ENCODE data around the gene TIGD1.

TIGD1 gene

DNA sequence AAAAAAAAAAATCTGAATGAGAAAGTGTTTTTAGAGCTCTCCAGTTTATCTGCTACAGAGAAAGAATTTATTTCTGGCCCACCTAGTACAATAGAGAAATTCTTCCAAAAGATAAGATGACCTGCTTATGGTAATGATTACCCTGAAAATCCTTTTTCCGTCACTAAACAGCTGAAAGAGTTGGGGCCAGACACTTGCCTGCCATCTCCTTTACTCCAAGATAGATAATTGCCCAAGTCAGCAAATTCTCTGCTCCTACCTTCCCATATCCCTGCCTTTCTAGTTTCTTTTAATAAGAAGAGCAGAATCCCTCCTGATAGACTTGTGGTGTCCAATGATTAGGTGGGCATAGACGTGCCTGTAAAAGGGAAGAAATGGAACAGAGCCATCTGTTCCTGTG is 28.3 kb upstream of the TIGD1 start:
- H2AFZ ChIP-seq (ENCODE audit: low read length) = no peak overlapping the region
- no peak overlapping the region for H3K9ac ChIP-seq (ENCODE audit: low read length)
- no peaks in the 10 kb centered on the region for H3K27me3 ChIP-seq (replicated peaks; ENCODE audit: insufficient read depth, low read length)
- no peak overlapping the region for H3K4me2 ChIP-seq (ENCODE audit: low read depth, low read length)
- H3K36me3 ChIP-seq (replicated peaks; ENCODE audit: insufficient read depth, low read length) = no peaks in the 10 kb centered on the region
- H3K4me3 ChIP-seq (ENCODE audit: low read length) = no peak overlapping the region
- H3K4me1 ChIP-seq (ENCODE audit: low read length) = peaks cover 32% of the 10 kb centered on the region
- H3F3A ChIP-seq (ENCODE audit: insufficient read depth, low read length) = peaks cover 5% of the 10 kb centered on the region; the same call in 1 of the 2 replicates
- H3K9me2 ChIP-seq (replicated peaks; ENCODE audit: insufficient read depth, low read length) = no peaks in the 10 kb centered on the region
- DNase-seq = no peak
- H3K27ac ChIP-seq (ENCODE audit: low read length) = no peak overlapping the region
- no peaks in the 10 kb centered on the region for H3K9me3 ChIP-seq (replicated peaks; ENCODE audit: insufficient read depth, low read length)
- no peaks in the 10 kb centered on the region for H3K79me2 ChIP-seq (ENCODE audit: low read length)
- no peaks in the 10 kb centered on the region for H4K20me1 ChIP-seq (ENCODE audit: insufficient read depth, low read length)
- no peak for TF ChIP-seq EZH2phosphoT487 (IDR thresholded peaks at IDR 0.05; ENCODE audit: low read length)
- no peak for TF ChIP-seq EZH2 (optimal IDR thresholded peaks at IDR 0.05; ENCODE audit: low read depth, low read length)
- TF ChIP-seq, protein P1, sequence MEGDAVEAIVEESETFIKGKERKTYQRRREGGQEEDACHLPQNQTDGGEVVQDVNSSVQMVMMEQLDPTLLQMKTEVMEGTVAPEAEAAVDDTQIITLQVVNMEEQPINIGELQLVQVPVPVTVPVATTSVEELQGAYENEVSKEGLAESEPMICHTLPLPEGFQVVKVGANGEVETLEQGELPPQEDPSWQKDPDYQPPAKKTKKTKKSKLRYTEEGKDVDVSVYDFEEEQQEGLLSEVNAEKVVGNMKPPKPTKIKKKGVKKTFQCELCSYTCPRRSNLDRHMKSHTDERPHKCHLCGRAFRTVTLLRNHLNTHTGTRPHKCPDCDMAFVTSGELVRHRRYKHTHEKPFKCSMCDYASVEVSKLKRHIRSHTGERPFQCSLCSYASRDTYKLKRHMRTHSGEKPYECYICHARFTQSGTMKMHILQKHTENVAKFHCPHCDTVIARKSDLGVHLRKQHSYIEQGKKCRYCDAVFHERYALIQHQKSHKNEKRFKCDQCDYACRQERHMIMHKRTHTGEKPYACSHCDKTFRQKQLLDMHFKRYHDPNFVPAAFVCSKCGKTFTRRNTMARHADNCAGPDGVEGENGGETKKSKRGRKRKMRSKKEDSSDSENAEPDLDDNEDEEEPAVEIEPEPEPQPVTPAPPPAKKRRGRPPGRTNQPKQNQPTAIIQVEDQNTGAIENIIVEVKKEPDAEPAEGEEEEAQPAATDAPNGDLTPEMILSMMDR (IDR thresholded peaks at IDR 0.05; ENCODE audit: low read length) = no peak

DNA sequence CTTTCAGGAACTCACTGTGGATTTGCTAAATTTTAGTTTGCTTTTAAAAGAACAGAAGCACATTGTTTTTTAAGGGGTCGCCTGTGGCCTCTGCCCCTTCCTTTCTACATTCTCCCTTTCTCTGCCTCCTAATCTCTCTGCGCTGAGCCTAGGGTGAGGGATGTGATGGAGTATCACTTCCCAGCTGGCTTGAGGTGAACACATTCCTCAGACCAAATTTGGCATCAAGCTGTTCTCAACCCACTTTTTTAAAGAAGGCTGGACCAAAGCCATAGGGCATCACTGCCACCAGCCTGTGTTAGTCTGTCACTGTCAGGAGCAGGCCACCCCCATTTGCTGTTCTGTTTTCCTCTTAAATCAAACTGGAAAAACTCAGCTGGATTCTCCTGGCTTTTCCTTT is 27.5 kb upstream of the TIGD1 start:
- DNase-seq = no peak
- H2AFZ ChIP-seq (ENCODE audit: low read length) = no peak overlapping the region
- TF ChIP-seq, protein P1 (IDR thresholded peaks at IDR 0.05; ENCODE audit: low read length) = no peak
- no peak for TF ChIP-seq EZH2 (optimal IDR thresholded peaks at IDR 0.05; ENCODE audit: low read depth, low read length)
- no peak for TF ChIP-seq EZH2phosphoT487 (IDR thresholded peaks at IDR 0.05; ENCODE audit: low read length)
- peaks cover 32% of the 10 kb centered on the region for H3K4me1 ChIP-seq (ENCODE audit: low read length)
- H3K4me2 ChIP-seq (ENCODE audit: low read depth, low read length) = no peak overlapping the region
- H3K27me3 ChIP-seq (replicated peaks; ENCODE audit: insufficient read depth, low read length) = no peaks in the 10 kb centered on the region
- no peak overlapping the region for H3K9ac ChIP-seq (ENCODE audit: low read length)
- H3K9me3 ChIP-seq (replicated peaks; ENCODE audit: insufficient read depth, low read length) = no peaks in the 10 kb centered on the region
- H3K79me2 ChIP-seq (ENCODE audit: low read length) = no peaks in the 10 kb centered on the region
- H3F3A ChIP-seq (ENCODE audit: insufficient read depth, low read length) = peaks cover 5% of the 10 kb centered on the region; the same call in 1 of the 2 replicates
- no peak overlapping the region for H3K27ac ChIP-seq (ENCODE audit: low read length)
- no peak overlapping the region for H3K4me3 ChIP-seq (ENCODE audit: low read length)
- no peaks in the 10 kb centered on the region for H3K36me3 ChIP-seq (replicated peaks; ENCODE audit: insufficient read depth, low read length)
- no peaks in the 10 kb centered on the region for H4K20me1 ChIP-seq (ENCODE audit: insufficient read depth, low read length)
- H3K9me2 ChIP-seq (replicated peaks; ENCODE audit: insufficient read depth, low read length) = no peaks in the 10 kb centered on the region

DNA sequence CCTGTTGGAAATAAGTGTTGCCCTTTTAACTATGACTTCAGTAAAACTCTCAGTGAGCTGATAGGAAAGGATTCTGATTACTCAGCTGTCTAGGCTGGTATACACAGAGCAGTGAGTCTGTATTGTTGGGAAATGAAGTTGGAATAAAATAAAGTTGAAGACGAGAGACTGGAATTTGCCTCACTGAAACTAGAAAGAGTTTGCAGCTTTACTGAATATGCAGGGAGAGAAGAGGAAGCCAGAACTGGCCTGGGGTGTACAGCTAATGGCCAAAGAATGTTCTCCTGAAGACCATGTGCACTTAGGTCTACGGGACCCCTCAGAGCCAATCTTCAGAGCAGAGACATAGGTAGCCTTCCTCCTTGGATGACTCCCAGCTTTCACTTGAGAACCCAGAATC is 26.6 kb upstream of the TIGD1 start:
- Histone ChIP-seq H3K4me2 (ENCODE audit: low read depth, low read length) (no peak overlapping the region), H3K9ac (ENCODE audit: low read length) (no peak overlapping the region), H2AFZ (ENCODE audit: low read length) (no peak overlapping the region), H3K4me3 (ENCODE audit: low read length) (no peak overlapping the region), H3F3A (ENCODE audit: insufficient read depth, low read length) (peaks cover 5% of the 10 kb centered on the region; the same call in 1 of the 2 replicates), H3K27ac (ENCODE audit: low read length) (no peak overlapping the region), H3K9me3 (replicated peaks; ENCODE audit: insufficient read depth, low read length) (no peaks in the 10 kb centered on the region), H3K79me2 (ENCODE audit: low read length) (no peaks in the 10 kb centered on the region), H3K4me1 (ENCODE audit: low read length) (peaks cover 26% of the 10 kb centered on the region), H4K20me1 (ENCODE audit: insufficient read depth, low read length) (no peaks in the 10 kb centered on the region), H3K36me3 (replicated peaks; ENCODE audit: insufficient read depth, low read length) (no peaks in the 10 kb centered on the region), H3K27me3 (replicated peaks; ENCODE audit: insufficient read depth, low read length) (no peaks in the 10 kb centered on the region), H3K9me2 (replicated peaks; ENCODE audit: insufficient read depth, low read length) (no peaks in the 10 kb centered on the region)
- TF ChIP-seq, protein P1 (IDR thresholded peaks at IDR 0.05; ENCODE audit: low read length) = no peak
- no peak for TF ChIP-seq EZH2 (optimal IDR thresholded peaks at IDR 0.05; ENCODE audit: low read depth, low read length)
- TF ChIP-seq EZH2phosphoT487 (IDR thresholded peaks at IDR 0.05; ENCODE audit: low read length) = no peak
- no peak for DNase-seq

Data from MM.1S (cell line).